SU-DHL-6 (cell line): ENCODE measurements around the gene MTRR.

Source experiments
- H2AFZ ChIP-seq: fragments of 200-600 bp; sonication (generic); 2 replicates; pipeline ENCODE4 v1.6.1; 2014; ENCODE audit warnings: low read depth, mild to moderate bottlenecking, moderate library complexity, mixed read lengths, antibody characterized with exemption, low read length; ENCODE audit not compliant: severe bottlenecking
- H3F3A ChIP-seq: fragments of 200-600 bp; shearing (Covaris generic); 2 replicates; pipeline ENCODE4 v1.6.0; 2016; ENCODE audit warnings: antibody characterized with exemption, mild to moderate bottlenecking; ENCODE audit not compliant: insufficient read depth
- H3K27ac ChIP-seq: fragments of 200-600 bp; sonication (generic); 2 replicates; pipeline ENCODE4 v1.5.1; 2016; ENCODE audit warnings: low read depth, mild to moderate bottlenecking, low read length, moderate library complexity, mixed read lengths
- H3K27me3 ChIP-seq: fragments of 200-600 bp; sonication (generic), shearing (Covaris generic); 2 replicates; pipeline ENCODE4 v1.6.0; 2014; ENCODE audit warnings: mild to moderate bottlenecking, low read length
- H3K36me3 ChIP-seq: fragments of 200-600 bp; sonication (generic); 2 replicates; pipeline ENCODE4 v1.6.1; 2014; ENCODE audit warnings: mild to moderate bottlenecking, low read length, mixed read lengths
- H3K4me2 ChIP-seq: fragments of 300-600, 200-600 bp; shearing (Covaris generic), sonication (generic); 2 replicates; pipeline ENCODE4 v1.6.0; 2014; ENCODE audit warnings: low read length, low read depth, mild to moderate bottlenecking; ENCODE audit not compliant: poor library complexity, severe bottlenecking
- H3K4me3 ChIP-seq: fragments of 200-600 bp; sonication (generic); 2 replicates; pipeline ENCODE4 v1.5.1; 2014; ENCODE audit warnings: antibody characterized with exemption, low read length, mild to moderate bottlenecking, mixed read lengths; ENCODE audit not compliant: insufficient read depth, poor library complexity, severe bottlenecking
- H3K79me2 ChIP-seq: fragments of 200-600 bp; sonication (generic); 2 replicates; pipeline ENCODE4 v1.6.1; 2014; ENCODE audit warnings: mild to moderate bottlenecking, low read length, moderate library complexity; ENCODE audit not compliant: insufficient read depth
- H3K9ac ChIP-seq: fragments of 200-600 bp; sonication (generic); 2 replicates; pipeline ENCODE4 v1.7.0; 2014; ENCODE audit warnings: mild to moderate bottlenecking, low read length
- H3K9me2 ChIP-seq: fragments of 200-600 bp; sonication (generic); replicated peaks from 2 replicates; pipeline ENCODE4 v1.6.1; 2014; ENCODE audit warnings: low read length; ENCODE audit not compliant: insufficient read depth
- H3K9me3 ChIP-seq: fragments of 200-600 bp; sonication (generic); 2 replicates; pipeline ENCODE4 v1.6.1; 2014; ENCODE audit warnings: low read length, mixed read lengths; ENCODE audit not compliant: insufficient read depth
- H4K20me1 ChIP-seq: fragments of 200-600 bp; sonication (generic); 2 replicates; pipeline ENCODE4 v1.6.1; 2014; ENCODE audit warnings: low read depth, mild to moderate bottlenecking, antibody characterized with exemption, low read length, moderate library complexity, mixed read lengths
- CTCF ChIP-seq: fragments of 200-600 bp; sonication (generic); IDR thresholded peaks from one replicate; pipeline ENCODE4 v1.5.1; 2017; ENCODE audit warnings: antibody characterized with exemption, mild to moderate bottlenecking, low read length, moderate library complexity; ENCODE audit not compliant: insufficient read depth, poor library complexity, severe bottlenecking
- EZH2phosphoT487 ChIP-seq: fragments of 200-600 bp; sonication (generic), shearing (Covaris generic); conservative IDR thresholded peaks from 2 replicates; pipeline ENCODE4 v1.6.1; 2018; ENCODE audit warnings: mild to moderate bottlenecking, antibody characterized with exemption, low read length, moderate library complexity, mixed read lengths

MTRR gene

GRCh38 chr5:7875151-7875550 is 6.2 kb downstream of the MTRR start:
- no peaks in the 10 kb centered on the region for H3K9me3 ChIP-seq
- H2AFZ ChIP-seq: no peak overlapping the region
- H4K20me1 ChIP-seq: peaks cover 13% of the 10 kb centered on the region; the same call in 1 of the 2 replicates
- peaks cover 65% of the 10 kb centered on the region for H3K79me2 ChIP-seq
- no peak overlapping the region for H3K4me3 ChIP-seq
- H3K27ac ChIP-seq: no peak overlapping the region
- no peaks in the 10 kb centered on the region for H3F3A ChIP-seq
- TF ChIP-seq CTCF: no peak
- TF ChIP-seq EZH2phosphoT487: no peak
- H3K9me2 ChIP-seq: no peaks in the 10 kb centered on the region
- H3K4me2 ChIP-seq: no peak overlapping the region
- H3K9ac ChIP-seq: no peak overlapping the region
- H3K27me3 ChIP-seq: no peaks in the 10 kb centered on the region
- peaks cover 58% of the 10 kb centered on the region for H3K36me3 ChIP-seq

DNA sequence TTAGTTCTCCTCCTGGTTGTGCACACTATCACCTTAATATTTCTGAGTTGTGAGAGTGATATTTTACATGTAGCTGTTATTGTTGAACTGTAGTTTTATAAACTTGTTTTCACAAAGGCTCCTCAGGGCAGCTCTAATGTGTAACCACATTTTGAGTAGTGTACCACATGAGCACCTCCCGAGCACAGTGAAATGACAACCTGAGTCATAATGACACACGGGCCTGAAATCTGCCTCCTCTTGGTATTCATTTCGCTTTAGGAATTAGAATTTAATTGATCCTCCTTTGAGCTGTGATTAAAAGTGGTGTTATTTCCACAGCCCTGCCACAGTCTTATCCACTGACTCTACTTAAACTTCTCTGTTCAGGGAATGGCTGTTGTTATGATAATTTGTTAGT is 7.9 kb downstream of the MTRR start:
- peaks cover 9% of the 10 kb centered on the region; the same call in 1 of the 2 replicates for H4K20me1 ChIP-seq
- H3F3A ChIP-seq: no peaks in the 10 kb centered on the region
- no peak overlapping the region for H3K4me3 ChIP-seq
- no peak overlapping the region for H3K27ac ChIP-seq
- H3K9me3 ChIP-seq: no peaks in the 10 kb centered on the region
- H2AFZ ChIP-seq: no peak overlapping the region
- no peak overlapping the region for H3K9ac ChIP-seq
- no peaks in the 10 kb centered on the region for H3K9me2 ChIP-seq
- H3K36me3 ChIP-seq: peaks cover 58% of the 10 kb centered on the region
- no peak for TF ChIP-seq EZH2phosphoT487
- TF ChIP-seq CTCF: no peak
- no peak overlapping the region for H3K4me2 ChIP-seq
- peaks cover 53% of the 10 kb centered on the region for H3K79me2 ChIP-seq
- no peaks in the 10 kb centered on the region for H3K27me3 ChIP-seq

DNA sequence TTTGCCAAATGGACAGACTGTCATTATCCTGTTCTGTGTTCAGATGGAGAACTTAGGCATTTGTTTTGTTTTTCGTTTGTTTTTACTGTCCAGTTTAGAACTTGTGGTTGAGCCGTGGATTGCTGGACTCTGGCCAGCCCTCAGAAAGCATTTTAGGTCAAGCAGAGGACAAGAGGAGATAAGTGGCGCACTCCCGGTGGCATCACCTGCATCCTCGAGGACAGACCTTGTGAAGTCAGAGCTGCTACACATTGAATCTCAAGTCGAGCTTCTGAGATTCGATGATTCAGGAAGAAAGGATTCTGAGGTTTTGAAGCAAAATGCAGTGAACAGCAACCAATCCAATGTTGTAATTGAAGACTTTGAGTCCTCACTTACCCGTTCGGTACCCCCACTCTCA is 8.9 kb downstream of the MTRR start:
- no peaks in the 10 kb centered on the region for H3K27me3 ChIP-seq
- H3K4me3 ChIP-seq: no peak overlapping the region
- peaks cover 9% of the 10 kb centered on the region; the same call in 1 of the 2 replicates for H4K20me1 ChIP-seq
- no peaks in the 10 kb centered on the region for H3K9me2 ChIP-seq
- no peak for TF ChIP-seq CTCF
- no peaks in the 10 kb centered on the region for H3K9me3 ChIP-seq
- peaks cover 43% of the 10 kb centered on the region for H3K79me2 ChIP-seq
- H3K36me3 ChIP-seq: peaks cover 61% of the 10 kb centered on the region
- H3F3A ChIP-seq: no peaks in the 10 kb centered on the region
- H3K9ac ChIP-seq: no peak overlapping the region
- H3K4me2 ChIP-seq: no peak overlapping the region
- H3K27ac ChIP-seq: no peak overlapping the region
- H2AFZ ChIP-seq: no peak overlapping the region
